Kidney epithelial cell (primary cell): Measurements from ENCODE around the gene MAGEA4. TPM values are rescaled to one million over a fixed set of nuclear protein-coding genes. Genes with fewer than 3 reads are reported as not detected.

Experiments
- DNase-seq: peaks from one replicate; pipeline ENCODE4 v3.0.0-alpha.2; 2010; ENCODE audit warnings: low read depth
- H3K27me3 ChIP-seq: 2 replicates; pipeline ENCODE4 v1.6.0; 2011; ENCODE audit warnings: low read length; ENCODE audit not compliant: control insufficient read depth, insufficient read depth
- H3K36me3 ChIP-seq: 2 replicates; pipeline ENCODE4 v1.5.1; 2011; ENCODE audit warnings: low read length; ENCODE audit not compliant: control insufficient read depth, insufficient read depth
- H3K4me3 ChIP-seq: 2 replicates; pipeline ENCODE4 v1.5.1; 2011; ENCODE audit warnings: low read depth, mild to moderate bottlenecking, control low read depth, low read length
- total RNA-seq: library from RNA; depleted of rRNA; stranded (reverse); fragments of >200 nt; gene quantifications from 2 replicates; pipeline ENCODE4 v1.2.3, GENCODE V29; 2015
- TF ChIP-seq, protein P1 (sequence below): IDR thresholded peaks from 2 replicates; pipeline ENCODE4 v1.5.1; 2011; ENCODE audit warnings: mild to moderate bottlenecking, moderate library complexity, low read length, control low read depth, inconsistent platforms; ENCODE audit not compliant: insufficient read depth, poor library complexity, severe bottlenecking

MAGEA4 gene
- total RNA-seq, 1 donor from 2014 or later, result not detected

DNA sequence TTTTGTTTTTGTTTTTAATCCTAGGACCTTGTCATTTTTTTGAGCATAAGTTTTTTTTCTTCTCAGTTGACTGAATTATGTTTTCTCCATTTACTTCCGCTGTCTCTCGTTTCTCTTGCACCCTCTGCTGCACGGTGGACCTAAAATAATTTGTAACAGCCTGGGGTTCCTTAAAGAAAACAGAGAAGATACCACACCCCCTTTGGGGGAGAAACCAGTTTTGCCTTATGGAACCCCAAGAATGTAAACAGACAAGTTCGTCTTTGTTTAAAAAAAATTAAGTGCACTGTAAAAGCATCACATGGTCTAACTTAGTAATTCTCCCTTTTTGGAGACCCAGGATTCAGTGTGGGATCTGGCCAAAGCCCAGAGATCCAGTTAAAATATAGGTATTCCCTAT lies 32.8 kb upstream of the MAGEA4 start:
- H3K4me3 ChIP-seq, result no peak overlapping the region
- TF ChIP-seq, protein P1, sequence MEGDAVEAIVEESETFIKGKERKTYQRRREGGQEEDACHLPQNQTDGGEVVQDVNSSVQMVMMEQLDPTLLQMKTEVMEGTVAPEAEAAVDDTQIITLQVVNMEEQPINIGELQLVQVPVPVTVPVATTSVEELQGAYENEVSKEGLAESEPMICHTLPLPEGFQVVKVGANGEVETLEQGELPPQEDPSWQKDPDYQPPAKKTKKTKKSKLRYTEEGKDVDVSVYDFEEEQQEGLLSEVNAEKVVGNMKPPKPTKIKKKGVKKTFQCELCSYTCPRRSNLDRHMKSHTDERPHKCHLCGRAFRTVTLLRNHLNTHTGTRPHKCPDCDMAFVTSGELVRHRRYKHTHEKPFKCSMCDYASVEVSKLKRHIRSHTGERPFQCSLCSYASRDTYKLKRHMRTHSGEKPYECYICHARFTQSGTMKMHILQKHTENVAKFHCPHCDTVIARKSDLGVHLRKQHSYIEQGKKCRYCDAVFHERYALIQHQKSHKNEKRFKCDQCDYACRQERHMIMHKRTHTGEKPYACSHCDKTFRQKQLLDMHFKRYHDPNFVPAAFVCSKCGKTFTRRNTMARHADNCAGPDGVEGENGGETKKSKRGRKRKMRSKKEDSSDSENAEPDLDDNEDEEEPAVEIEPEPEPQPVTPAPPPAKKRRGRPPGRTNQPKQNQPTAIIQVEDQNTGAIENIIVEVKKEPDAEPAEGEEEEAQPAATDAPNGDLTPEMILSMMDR, result no peak
- DNase-seq, result no peak
- no peaks in the 10 kb centered on the region for H3K27me3 ChIP-seq
- no peaks in the 10 kb centered on the region for H3K36me3 ChIP-seq

DNA sequence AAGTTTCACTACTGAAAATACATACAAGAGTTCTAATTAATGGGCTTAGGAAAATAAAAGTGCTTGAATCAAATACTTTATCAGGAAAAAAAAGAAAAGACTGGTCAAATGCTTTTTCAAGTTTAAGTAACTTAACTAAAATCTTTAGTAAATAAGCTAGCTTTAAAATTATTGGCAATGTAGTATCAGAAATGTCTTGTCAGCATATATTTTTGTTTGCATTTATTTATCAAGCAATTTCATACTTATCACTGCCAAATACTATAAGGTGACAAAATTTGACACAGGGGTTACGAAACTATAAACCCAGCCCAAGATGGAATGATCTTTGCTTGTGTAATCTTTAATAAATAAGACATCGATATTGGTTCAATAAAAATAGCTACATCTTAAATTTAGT lies 31.8 kb upstream of the MAGEA4 start:
- TF ChIP-seq, protein P1, result no peak
- no peaks in the 10 kb centered on the region for H3K36me3 ChIP-seq
- no peaks in the 10 kb centered on the region for H3K27me3 ChIP-seq
- H3K4me3 ChIP-seq, result no peak overlapping the region
- DNase-seq, result no peak

DNA sequence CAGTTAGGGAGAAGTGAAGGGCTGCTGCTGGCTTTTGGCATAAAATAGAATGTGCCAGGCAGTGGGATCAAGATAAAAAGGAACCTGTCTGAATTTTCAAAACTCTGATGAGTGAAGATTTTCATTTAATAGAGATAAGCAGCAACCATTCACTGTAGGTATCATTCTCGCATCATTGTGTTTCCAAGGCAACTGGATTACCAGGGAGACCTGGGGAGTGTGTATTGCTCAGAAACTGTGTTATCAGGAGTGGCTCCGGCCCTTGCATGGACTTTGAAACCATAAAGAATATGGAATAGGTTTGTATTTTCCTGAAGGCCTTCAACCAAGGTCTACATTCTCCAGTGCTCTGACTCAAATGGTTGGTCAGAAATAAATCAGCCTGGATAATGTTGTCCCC lies 23.3 kb upstream of the MAGEA4 start:
- TF ChIP-seq, protein P1, result no peak
- DNase-seq, result no peak
- Histone ChIP-seq H3K27me3 (no peaks in the 10 kb centered on the region), H3K36me3 (no peaks in the 10 kb centered on the region), H3K4me3 (no peak overlapping the region)

DNA sequence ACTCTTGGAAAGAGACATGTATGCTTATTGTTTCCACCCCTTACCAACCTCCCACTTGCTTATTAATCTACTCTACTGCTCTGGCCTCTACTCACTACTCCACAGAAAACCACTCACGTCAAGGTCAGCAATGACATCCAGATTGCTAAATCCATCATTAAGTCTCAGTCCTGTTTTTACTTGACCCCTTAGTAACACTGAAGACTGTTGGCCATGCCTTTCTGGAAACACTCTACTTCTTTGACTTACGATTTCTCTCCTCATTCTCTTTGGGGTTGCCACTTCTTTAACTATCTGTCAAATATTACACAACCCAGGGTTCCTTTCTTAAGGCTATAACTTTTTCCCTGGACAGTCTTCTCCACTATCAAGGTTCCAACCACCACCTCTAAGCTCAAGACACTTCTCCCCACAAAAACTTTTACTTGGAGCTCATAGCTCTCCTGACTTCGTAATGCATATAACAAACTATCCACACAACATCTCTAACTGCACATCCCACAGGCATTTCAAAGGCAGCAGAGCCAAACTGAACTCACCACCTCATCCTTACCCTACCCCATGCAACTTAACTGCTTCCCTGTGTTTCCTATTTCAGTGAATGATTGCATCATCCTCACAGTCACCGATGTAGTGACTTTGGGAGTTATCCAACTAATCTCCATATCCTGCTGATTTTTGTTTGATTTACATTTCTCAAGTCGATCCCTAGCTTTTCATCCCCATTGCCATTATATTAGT lies 15.8 kb upstream of the MAGEA4 start:
- H3K4me3 ChIP-seq, result no peak overlapping the region
- H3K27me3 ChIP-seq, result no peaks in the 10 kb centered on the region
- H3K36me3 ChIP-seq, result no peaks in the 10 kb centered on the region
- no peak for DNase-seq
- TF ChIP-seq, protein P1, result no peak

DNA sequence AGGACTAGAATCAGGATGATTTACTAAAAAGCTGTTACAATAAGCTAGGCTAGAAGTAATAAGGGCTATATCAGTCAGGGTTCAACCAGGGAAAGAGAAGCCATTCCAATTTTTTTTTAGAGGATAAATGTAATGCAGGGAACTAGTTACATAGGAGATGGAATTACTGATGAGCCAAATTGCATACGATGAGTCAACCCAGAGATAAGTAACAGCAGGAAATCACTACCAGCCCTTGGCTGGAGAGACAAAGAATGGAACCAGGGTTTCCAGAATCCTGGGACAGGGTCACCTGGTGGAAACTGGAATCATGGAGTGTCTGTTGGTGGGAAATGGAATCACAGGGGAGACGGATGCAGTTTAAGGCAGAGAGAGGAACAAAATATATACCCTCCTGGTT lies 13.1 kb upstream of the MAGEA4 start:
- Histone ChIP-seq H3K4me3 (no peak overlapping the region), H3K27me3 (no peaks in the 10 kb centered on the region), H3K36me3 (no peaks in the 10 kb centered on the region)
- TF ChIP-seq, protein P1, result no peak
- no peak for DNase-seq

DNA sequence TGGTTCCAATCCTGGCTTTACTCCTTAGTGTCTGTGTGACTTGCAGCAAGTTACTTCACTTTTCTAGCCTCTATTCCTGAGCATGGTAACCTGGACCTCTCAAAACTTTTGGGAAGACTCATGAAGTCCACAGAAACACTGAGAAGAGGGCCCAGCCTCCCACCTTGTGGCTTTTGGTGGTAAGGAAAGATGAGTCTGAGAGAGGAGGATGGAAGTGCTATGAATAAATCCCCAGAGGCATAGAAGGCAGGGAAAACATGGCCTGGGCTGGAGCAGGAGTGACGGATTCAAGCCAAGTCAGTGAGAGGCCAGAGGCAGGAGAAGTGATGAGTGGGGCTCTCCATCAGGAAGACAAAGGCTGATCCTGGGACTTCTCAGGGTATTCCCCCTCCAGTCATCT lies 10.9 kb upstream of the MAGEA4 start:
- TF ChIP-seq, protein P1, result no peak
- no peak overlapping the region for H3K4me3 ChIP-seq
- no peak for DNase-seq
- H3K27me3 ChIP-seq, result no peaks in the 10 kb centered on the region
- no peaks in the 10 kb centered on the region for H3K36me3 ChIP-seq
